Measurements from ENCODE around the gene CLDN24.

Gene CLDN24

GRCh38 chr4:183322326-183322725 lies at the start of gene CLDN24:
Gene CLDN24 (minus strand): TSS chr4:183322426. CDS start chr4:183322426, 0 bp downstream.
- no peak for DNase-seq

GRCh38 chr4:183370786-183371185 lies 48.6 kb upstream of the CLDN24 start:
- no peak for DNase-seq

- no peak for DNase-seq
Measured at GRCh38 chr4:183369073-183369472, 46.8 kb upstream of the CLDN24 start.

- DNase-seq: no peak
Measured at GRCh38 chr4:183366206-183366835, 44.1 kb upstream of the CLDN24 start.

- no peak for DNase-seq
Measured at GRCh38 chr4:183364025-183364424, 41.8 kb upstream of the CLDN24 start.

GRCh38 chr4:183362916-183363542 lies 40.8 kb upstream of the CLDN24 start:
- no peak for DNase-seq

GRCh38 chr4:183362036-183362435 lies 39.8 kb upstream of the CLDN24 start:
- no peak for DNase-seq

- peak; percentile 25 for DNase-seq
Measured at GRCh38 chr4:183360161-183360919, 38.1 kb upstream of the CLDN24 start.

GRCh38 chr4:183358215-183358755 lies 36.1 kb upstream of the CLDN24 start:
- no peak for DNase-seq

GRCh38 chr4:183356931-183357675 lies 34.9 kb upstream of the CLDN24 start:
- no peak for DNase-seq

GRCh38 chr4:183356173-183356830 lies 34.1 kb upstream of the CLDN24 start:
- no peak for DNase-seq

- no peak for DNase-seq
Measured at GRCh38 chr4:183355405-183355804, 33.2 kb upstream of the CLDN24 start.

- DNase-seq: no peak
Measured at GRCh38 chr4:183354219-183354618, 32.0 kb upstream of the CLDN24 start.

- peak; percentile 23 for DNase-seq
Measured at GRCh38 chr4:183353557-183353956, 31.3 kb upstream of the CLDN24 start.

- no peak for DNase-seq
Measured at GRCh38 chr4:183352546-183352945, 30.3 kb upstream of the CLDN24 start.

- DNase-seq: no peak
Measured at GRCh38 chr4:183350317-183351071, 28.3 kb upstream of the CLDN24 start.

GRCh38 chr4:183349673-183350072 lies 27.4 kb upstream of the CLDN24 start:
- DNase-seq: peak; percentile 9

- peak; percentile 81 for DNase-seq
Measured at GRCh38 chr4:183348706-183349659, 26.8 kb upstream of the CLDN24 start.

GRCh38 chr4:183348136-183348535 lies 25.9 kb upstream of the CLDN24 start:
- no peak for DNase-seq

- DNase-seq: no peak
Measured at GRCh38 chr4:183347566-183347965, 25.3 kb upstream of the CLDN24 start.

All from hematopoietic multipotent progenitor cell treated with erythropoietin and hydrocortisone succinate and interleukin-3 and kit ligand, for 6 days (in vitro differentiated cells).